Pancreas (tissue), 10 donors: ENCODE measurements around the gene KLF9. TPM values are rescaled to one million over a fixed set of nuclear protein-coding genes. Genes with fewer than 3 reads are reported as not detected.
A peak's percentile ranks its signal among the peaks of the same experiment; 100 is the strongest.

ENCODE experiments used
- ATAC-seq, 4 donors: fragments of 200-7000 bp; cut with Tn5 transposase; one replicate each; pipeline versions ENCODE4 v1.8.0 to v1.9.1; 2020; ENCODE audit warnings: mild to moderate bottlenecking in 4 of 4, moderate library complexity in 4 of 4
- DNase-seq, 6 donors: peaks; one replicate each; pipeline ENCODE4 v3.0.0-alpha.2; 2020
- FAIRE-seq: peaks from 2 replicates; lab custom pipeline; 2012; peaks lifted over from hg19 to GRCh38; lab: Jason Lieb, UNC
- H3K27ac ChIP-seq, 4 donors: fragments of 200-600 bp; sonication (generic); 1 replicate in 3 of 4; 2 replicates in 1 of 4; pipeline versions ENCODE4 v1.5.0 to v1.8.0; 2020
- H3K27me3 ChIP-seq, 4 donors: fragments of 200-600 bp; one replicate each; pipeline ENCODE4 v1.8.0; 2021
- H3K36me3 ChIP-seq, 3 donors: fragments of 200-600 bp; sonication (generic) in 1 of 3; one replicate each; pipeline versions ENCODE4 v1.5.0 to v1.8.0; 2020 to 2021
- H3K4me1 ChIP-seq, 3 donors: fragments of 200-600 bp; one replicate each; pipeline ENCODE4 v1.8.0; 2021
- H3K4me3 ChIP-seq, 4 donors: fragments of 200-600 bp; sonication (generic) in 2 of 4; one replicate each; pipeline versions ENCODE4 v1.5.0 to v1.8.0; 2020 to 2021
- H3K9me3 ChIP-seq, 4 donors: fragments of 200-600 bp; one replicate each; pipeline ENCODE4 v1.8.0; 2021
- CTCF ChIP-seq, 4 donors: fragments of 200-600 bp; sonication (generic) in 3 of 4; IDR thresholded peaks; one replicate each; pipeline versions ENCODE4 v1.5.0 to v1.8.0; 2021; ENCODE audit warnings: antibody characterized with exemption in 4 of 4
- WGBS, 2 donors: extraction: QIAGEN DNeasy Blood & Tissue Kit; methylation state at CpG; one replicate each; pipeline ENCODE4 v1.1.7; 2013; 5-methylcytosine and 5-hydroxymethylcytosine counted together
- intact Hi-C, 3 donors: fragments of 100-400 bp; cut with DNase I; formaldehyde crosslinking; loops; one replicate each; pipeline versions ENCODE4 v1.11.1 to v1.14.2; 2022
- polyA plus RNA-seq, 2 donors: library from polyadenylated mRNA; stranded (reverse); fragments of 200-250 nt; gene quantifications; one replicate each; pipeline ENCODE4 v1.2.3, GENCODE V29; 2013
- total RNA-seq, 6 donors: library from RNA; stranded (reverse); fragmentation: NEBNext Ultra II Directional in 4 of 6; extraction: Animal tissue kit (Norgen Biotek cat#: 25700) in 4 of 6; gene quantifications; one replicate each; pipeline versions ENCODE4 v1.2.1 to v1.2.4, GENCODE V29; 2021 to 2023
- donor health status: healthy with polysubstance abuse.
- donor health status: DM: no; HTN: no; CAD: no; lungs with moderate emphysema.
- donor health status: DM: no; HTN: no; CAD: no.
- donor health status: control.
- donor health status: control.
- donor health status: Bipolar disorder and iron deficiency.
- donor health status: DM: yes; HTN: yes; CAD: no.
- donor health status: DM: no; HTN: no; CAD: no.
- donor health status: DM: no; HTN: no; CAD: no.
- donor health status: DM: yes; HTN: yes; CAD: no.

Gene KLF9
- total and polyA plus RNA-seq, 8 donors, result 8.4 to 32.8 (median 16.5) TPM

- H3K27ac ChIP-seq, result no peak overlapping the region
- intact Hi-C loops, result loop anchor here in 2 of 3 donors (5.0 to 10.0 kb wide), 3 partner anchors 132 to 252 kb away; no protein-coding TSS in a partner anchor
- FAIRE-seq (peak; percentile 87), DNase-seq (no peak), ATAC-seq (peak in 1 of 4 donors; percentile 51)
- H3K27me3 ChIP-seq, result no peaks in the 10 kb centered on the region
- no peaks in the 10 kb centered on the region for H3K4me1 ChIP-seq
- no peak overlapping the region for H3K4me3 ChIP-seq
- TF ChIP-seq CTCF (IDR thresholded peaks at IDR 0.05), result peak in 3 of 4 donors; percentile 13 to 27 (median 23)
- H3K36me3 ChIP-seq, result peaks cover 0 to 34% (median 0%) of the 10 kb centered on the region in 3 donors
- H3K9me3 ChIP-seq, result no peaks in the 10 kb centered on the region
These were observed 61.7 kb downstream of the KLF9 start for GRCh38 chr9:70352802-70353201.

GRCh38 chr9:70352356-70352755, 62.1 kb downstream of the KLF9 start:
- Histone ChIP-seq H3K36me3 (peaks cover 0 to 35% (median 0%) of the 10 kb centered on the region in 3 donors), H3K27ac (no peak overlapping the region), H3K4me1 (no peaks in the 10 kb centered on the region), H3K9me3 (no peaks in the 10 kb centered on the region), H3K27me3 (no peaks in the 10 kb centered on the region), H3K4me3 (no peak overlapping the region)
- no peak for DNase-seq
- WGBS, 2 donors, result 55 to 63% methylated on average over 1 of the region's 1 CpG
- intact Hi-C loops, result loop anchor here in 2 of 3 donors (5.0 to 10.0 kb wide), 3 partner anchors 132 to 252 kb away; no protein-coding TSS in a partner anchor
- no peak for TF ChIP-seq CTCF (IDR thresholded peaks at IDR 0.05)
- ATAC-seq, result no peak
- FAIRE-seq, result no peak

GRCh38 chr9:70347046-70347445, 67.4 kb downstream of the KLF9 start:
- Histone ChIP-seq H3K27ac (no peak overlapping the region), H3K4me3 (no peak overlapping the region), H3K27me3 (no peaks in the 10 kb centered on the region), H3K36me3 (peaks cover 0 to 35% (median 0%) of the 10 kb centered on the region in 3 donors), H3K4me1 (no peaks in the 10 kb centered on the region), H3K9me3 (no peaks in the 10 kb centered on the region)
- TF ChIP-seq CTCF (IDR thresholded peaks at IDR 0.05), result no peak
- ATAC-seq, result no peak
- intact Hi-C loops, result no loop called here
- no peak for FAIRE-seq
- no peak for DNase-seq
- 86 to 91% methylated on average over 2 of the region's 2 CpGs for WGBS, 2 donors

- intact Hi-C loops, result no loop called here
- 3 to 6% methylated on average over 1 of the region's 1 CpG for WGBS, 2 donors
These were observed 73.9 kb downstream of the KLF9 start for GRCh38 chr9:70340572-70340971.

More at GRCh38 chr9:70340572-70340971, 73.9 kb downstream of the KLF9 start:
- Histone ChIP-seq H3K27ac (peak overlapping the region in 1 of 4 donors; percentile 33), H3K36me3 (no peaks in the 10 kb centered on the region), H3K9me3 (no peaks in the 10 kb centered on the region), H3K27me3 (no peaks in the 10 kb centered on the region), H3K4me3 (no peak overlapping the region), H3K4me1 (no peaks in the 10 kb centered on the region)
- DNase-seq (no peak), ATAC-seq (peak in 1 of 4 donors; percentile 43), FAIRE-seq (peak; percentile 97)
- TF ChIP-seq CTCF (IDR thresholded peaks at IDR 0.05), result peak in 1 of 4 donors; percentile 42

Other genes starting within 250 kb of the KLF9 start
- gene SMC5, start 155.7 kb downstream of the KLF9 start, total RNA-seq, result 10 to 100 TPM; 13.0 to 23.2 (median 15.1) TPM
- 10 to 100 TPM in 1 of 2 donors, 1 to 10 TPM in 1; 6.1 to 14.9 TPM for gene SMC5, start 155.7 kb downstream of the KLF9 start, polyA plus RNA-seq